GM19452 (cell line): Measurements from ENCODE around the gene CPN1.

Experiments
- ATAC-seq: cut with Tn5 transposase; IDR thresholded peaks from one replicate; pipeline ENCODE4 v1.9.1; 2021; ENCODE audit not compliant: unreplicated experiment

CPN1 gene

GRCh38 chr10:99998889-99999288 is 82.8 kb downstream of the CPN1 start:
- ATAC-seq: no peak

GRCh38 chr10:99996671-99997648 is 84.7 kb downstream of the CPN1 start:
- no peak for ATAC-seq

GRCh38 chr10:99995713-99996112 is 86.0 kb downstream of the CPN1 start:
- ATAC-seq: no peak

- no peak for ATAC-seq
These were observed 86.4 kb downstream of the CPN1 start for GRCh38 chr10:99995269-99995668.

- ATAC-seq: no peak
These were observed 86.9 kb downstream of the CPN1 start for GRCh38 chr10:99994801-99995200.

GRCh38 chr10:99993701-99994689 is 87.7 kb downstream of the CPN1 start:
- ATAC-seq: peak; percentile 81
